Activated CD4-positive, alpha-beta T cell treated with anti-CD3 and anti-CD28 coated beads, Interleukin-2, Interleukin-6, amounts not matched to agents 100 ng/mL and 50 ng/mL, durations not matched to agents 16 hours and 8 hours (primary cell): ENCODE measurements around the gene ZNF516.

Experiments
- DNase-seq: peaks from one replicate; pipeline ENCODE4 v3.0.0-alpha.2; 2020

The ZNF516 gene

DNA sequence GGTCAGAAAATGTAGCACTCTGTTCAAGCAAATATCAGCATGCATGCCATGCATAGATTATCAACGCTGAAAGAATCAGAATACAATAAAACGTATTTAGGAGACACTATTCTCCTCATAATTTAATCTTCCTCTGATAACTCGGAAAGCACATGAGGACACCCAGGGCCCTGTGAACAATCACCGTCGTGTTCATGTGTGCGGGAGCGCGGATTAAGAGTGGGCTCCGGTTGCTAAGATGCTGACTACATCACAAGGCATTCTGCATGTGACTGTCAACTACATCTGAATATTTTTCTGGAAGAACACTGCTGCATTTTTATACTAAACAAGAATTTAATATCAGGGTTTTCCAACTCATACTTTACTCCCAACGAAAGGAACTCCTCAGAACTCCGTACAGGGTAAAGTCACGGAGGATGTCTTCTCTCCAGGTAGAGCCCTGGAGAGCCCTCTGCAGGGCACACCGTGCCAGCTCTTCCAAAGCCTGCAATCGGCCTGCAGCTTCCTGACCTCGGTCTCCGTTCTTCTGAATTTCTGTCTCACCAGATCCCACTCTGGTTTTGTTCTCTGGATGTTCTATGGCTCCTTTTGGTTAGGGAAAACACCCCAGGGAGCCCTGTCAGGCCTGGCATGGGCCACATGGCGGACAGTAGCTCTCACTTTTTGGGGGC is 59.6 kb downstream of the ZNF516 start:
- DNase-seq = no peak

DNA sequence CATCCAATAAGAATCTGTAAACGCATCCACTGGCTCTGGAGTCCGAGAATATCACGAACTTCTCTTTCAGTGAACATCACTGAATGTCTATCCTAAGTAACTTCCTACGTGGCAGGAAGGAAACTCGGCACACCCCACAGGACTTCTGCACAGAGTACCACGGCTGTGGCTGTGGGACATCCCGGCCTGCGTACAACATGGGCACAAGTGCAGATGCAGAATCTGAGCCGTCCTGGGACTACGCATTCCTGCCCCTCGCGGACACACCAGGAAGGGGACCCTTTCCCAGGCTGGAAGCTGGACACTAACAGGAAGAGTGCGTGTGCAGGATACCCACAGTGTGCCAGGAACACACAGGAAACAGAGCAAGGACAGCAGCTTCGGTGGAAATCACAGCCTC is 60.6 kb downstream of the ZNF516 start:
- DNase-seq = no peak

DNA sequence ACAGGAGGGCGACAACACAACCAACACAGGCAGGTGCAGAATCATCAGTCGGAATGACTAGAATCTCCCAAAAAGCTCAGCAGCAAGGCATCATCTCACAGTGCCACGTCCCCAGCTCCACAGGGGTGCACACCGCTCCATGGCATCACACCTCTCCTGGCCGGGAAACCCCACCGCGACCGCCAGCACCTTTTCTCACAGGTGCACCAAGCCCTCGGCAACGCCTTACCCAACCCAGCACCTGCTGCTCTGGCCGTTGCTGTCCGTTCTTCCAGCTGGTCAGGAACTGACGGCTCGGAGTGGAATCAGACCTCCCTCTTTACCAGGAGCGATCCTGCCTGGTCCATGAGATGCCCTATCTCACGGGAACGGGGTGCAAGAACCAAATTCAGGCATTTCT is 61.3 kb downstream of the ZNF516 start:
- no peak for DNase-seq

DNA sequence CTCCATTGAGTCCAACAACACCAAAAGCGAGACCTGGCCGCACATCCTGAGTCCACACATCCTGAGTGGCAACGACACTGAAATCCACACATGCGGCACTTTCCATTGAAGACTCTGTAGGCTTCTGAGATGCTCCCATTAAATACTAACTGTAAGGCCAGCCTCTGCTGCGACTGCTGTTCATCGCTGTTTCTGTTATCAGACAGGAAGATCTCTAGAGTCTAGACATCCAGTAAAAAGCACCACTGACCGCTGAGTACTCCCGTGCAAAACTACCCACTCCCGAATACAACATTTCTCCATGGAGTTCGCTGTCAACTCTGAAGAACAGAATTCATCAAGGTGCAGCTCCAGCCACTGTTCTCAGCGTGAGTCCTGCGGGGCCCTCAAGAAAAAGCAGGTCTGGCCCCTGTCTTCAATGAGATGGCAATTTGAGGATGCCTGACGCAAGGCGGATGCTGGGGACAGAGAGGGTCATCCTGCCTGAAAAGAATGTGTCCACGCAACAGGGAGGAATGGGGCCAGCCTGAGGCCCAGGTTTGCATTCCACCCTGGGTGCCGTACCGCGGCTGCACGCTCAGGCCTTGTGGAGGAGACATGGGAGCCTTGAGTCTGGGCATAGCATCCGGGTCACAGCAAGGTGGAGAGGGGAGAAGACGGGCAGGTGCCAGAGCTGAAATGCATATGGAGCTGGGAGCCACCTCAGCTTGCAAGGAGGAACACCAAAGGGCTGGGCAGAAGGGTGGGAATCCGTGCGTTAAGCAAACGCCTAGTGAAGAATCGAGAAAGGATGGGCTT is 61.9 kb downstream of the ZNF516 start:
- no peak for DNase-seq

DNA sequence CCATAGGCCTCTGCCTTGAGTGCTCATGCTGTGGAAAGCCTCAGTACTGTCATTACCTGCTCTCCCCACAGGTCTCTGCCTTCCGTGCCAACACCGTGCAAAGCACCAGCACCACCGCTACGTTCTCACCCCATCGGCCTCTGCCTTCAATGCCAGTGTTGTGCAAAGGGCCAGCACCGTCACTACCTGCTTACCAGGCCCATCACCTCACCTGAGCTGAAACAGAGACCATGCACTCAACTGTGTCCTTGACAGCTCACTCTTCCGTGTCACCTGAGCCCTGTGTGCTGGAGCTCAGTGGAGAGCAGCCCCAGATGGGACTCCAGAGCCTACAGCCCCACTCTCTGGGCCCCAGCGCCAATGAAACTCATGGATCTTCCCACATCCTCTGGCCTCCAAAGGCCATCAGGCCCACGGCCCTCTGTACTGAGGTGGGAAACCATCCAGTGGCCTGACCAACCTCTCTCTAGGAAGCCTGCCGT is 62.7 kb downstream of the ZNF516 start:
- no peak for DNase-seq

DNA sequence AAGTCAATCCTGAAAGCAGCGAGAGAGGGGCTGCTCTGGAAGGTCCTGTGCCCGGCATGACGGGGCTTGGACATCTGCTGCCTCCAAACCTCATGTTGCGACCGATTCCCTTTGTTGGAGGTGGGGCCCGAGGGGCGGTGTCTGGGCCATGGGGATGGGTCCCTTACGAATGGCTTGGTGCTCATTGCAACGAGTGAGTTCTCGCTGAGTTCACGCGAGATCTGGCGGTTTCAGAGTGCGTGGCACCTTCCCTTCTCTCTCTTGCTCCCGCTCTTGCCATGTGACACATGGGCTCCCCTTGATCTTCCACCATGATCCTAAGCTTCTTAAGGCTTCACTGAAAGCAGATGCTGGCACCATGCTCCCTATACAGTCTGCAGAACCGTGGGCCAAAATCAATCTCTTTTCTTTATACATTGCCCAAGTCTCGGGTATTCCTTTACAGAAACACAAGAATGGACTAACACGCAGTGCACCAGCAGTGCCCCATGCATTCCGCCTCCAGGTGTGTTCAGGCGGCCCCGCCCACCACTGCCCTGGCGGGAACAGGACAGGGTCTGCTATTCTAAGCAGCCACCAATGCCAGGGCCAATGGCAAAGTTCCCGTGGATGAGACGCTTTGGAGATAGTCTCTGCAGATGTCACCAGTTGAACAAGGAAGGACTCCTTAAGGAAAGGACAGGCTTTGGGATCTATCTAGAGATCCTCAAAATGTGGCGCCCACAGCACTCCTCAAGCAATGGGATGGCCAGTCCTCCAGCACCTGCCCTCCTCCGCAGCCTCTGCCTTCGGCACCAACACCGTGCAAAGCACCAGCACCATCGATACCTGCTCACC is 63.4 kb downstream of the ZNF516 start:
- no peak for DNase-seq

DNA sequence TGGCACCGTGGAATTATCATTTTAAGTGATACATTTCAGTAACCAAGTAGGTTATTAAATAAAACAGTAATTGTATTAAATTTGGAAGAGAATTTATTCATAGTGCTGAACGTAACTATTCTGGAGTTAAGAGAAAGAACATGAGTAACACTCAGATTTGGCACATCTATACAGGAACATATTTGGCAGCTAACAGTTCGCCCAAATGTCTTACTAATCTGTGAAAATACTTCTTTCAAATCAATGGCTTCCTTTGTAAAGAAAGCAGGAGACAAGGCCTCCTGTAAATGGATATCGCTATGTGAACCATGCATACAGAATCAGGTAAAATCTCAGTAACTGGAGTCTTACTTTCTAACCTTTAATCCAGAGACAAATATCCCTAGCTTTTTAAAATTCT is 64.4 kb downstream of the ZNF516 start:
- DNase-seq = no peak

DNA sequence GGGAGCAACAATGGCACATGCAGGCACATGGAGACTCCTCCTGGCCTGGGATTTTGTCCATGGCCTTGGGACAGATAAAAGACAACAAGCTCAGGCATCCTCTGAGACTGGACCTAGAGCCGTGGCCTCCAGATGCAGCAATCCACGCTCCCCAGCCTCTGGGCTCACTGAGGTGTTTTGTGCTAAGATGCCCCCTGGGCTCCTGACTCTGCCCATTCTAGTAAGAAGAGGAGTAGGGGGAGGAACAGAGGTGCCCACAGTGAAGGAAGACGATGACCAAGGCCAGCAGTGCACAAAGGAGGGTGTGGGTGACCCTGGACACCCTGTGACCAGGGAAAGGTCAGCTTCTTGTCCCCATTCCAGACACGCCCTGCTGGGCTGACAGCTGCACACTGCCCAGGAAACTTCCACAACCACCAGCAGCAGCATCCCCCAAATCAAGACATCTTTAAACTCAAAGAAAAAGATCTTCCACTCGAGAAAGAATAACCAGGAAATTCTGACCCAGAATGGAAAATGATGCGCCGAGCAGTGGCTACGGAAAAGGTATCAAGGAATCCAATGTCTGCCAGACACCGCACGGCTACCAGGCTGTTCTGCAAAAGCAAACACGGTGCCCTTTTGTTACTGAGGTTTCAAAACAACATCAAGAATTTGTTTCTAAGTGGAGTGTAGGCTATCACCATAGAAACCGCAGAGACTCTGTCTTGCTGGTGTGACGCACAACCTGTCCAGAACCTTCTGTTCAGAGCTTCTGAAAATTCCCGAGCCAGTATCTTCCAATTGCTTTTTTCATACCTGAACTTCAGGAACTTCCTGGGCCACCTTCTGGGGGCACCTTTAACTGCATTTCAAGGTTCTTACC is 65.5 kb downstream of the ZNF516 start:
- no peak for DNase-seq

DNA sequence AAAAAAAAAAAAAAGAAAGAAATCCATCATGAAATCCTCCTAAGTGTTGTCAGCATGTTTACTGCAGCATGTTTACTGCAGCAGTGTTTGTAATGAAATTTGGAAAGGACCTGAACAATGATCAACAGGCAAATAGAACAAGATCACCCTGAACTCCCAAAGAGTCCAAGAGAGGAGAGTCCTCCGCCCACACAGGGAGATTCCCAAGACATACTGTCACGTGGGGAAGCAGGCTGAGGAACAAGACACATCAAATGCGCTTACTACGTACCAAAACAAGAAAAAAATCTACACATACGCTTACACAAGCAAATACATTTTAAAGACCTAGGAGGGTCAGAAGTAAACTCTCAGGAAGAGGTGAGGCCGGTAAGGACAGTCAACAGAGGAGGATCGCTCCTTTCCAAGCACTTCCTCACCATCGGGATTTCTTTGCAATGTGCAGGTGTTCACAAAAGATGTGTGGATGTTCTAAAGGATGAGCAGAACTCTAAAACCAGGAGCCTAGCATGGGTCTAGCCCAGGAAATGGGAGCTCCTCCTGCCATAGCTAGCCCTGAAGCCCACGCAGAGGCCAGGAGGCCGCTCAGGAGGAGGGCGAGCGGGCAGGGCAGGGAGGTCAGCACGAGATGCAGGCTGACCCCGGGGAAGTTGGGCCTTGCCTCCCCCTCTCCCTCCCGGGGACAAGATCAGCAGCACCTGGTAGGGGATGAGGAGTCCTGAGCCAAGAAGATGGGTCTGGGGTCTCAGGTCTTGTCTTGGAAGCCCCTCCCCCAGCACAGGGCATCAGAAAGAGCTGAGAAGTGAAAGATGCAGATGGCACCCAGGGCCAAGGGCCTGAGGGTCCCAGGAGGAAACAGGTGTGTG is 66.4 kb downstream of the ZNF516 start:
- no peak for DNase-seq

DNA sequence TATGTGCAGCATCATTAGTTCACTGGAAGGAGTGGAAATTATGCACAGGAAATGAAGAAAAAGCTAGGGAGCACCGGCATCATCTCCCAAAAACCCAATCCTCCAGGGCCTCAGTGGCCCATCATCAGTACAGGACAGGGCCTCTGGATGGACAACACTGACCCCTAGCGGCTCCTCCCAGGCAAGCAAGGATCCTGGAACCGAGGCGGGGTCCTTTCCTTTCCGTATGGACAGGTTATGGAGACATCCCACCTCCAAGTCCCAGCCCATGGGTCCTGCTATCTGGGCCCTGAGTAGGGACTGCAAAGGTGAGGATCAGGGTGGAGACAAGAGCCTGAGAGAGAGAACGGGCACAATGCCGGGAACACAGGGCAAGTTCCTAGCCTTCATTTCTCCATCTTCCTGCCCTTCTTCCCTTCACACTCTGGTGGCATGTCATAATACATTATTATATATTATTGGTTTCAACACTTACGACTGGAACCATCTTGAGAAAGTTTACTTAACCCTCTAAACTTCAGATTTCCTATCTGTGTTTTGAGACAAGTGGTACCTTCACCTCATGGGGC is 68.2 kb downstream of the ZNF516 start:
- DNase-seq = peak; percentile 30

DNA sequence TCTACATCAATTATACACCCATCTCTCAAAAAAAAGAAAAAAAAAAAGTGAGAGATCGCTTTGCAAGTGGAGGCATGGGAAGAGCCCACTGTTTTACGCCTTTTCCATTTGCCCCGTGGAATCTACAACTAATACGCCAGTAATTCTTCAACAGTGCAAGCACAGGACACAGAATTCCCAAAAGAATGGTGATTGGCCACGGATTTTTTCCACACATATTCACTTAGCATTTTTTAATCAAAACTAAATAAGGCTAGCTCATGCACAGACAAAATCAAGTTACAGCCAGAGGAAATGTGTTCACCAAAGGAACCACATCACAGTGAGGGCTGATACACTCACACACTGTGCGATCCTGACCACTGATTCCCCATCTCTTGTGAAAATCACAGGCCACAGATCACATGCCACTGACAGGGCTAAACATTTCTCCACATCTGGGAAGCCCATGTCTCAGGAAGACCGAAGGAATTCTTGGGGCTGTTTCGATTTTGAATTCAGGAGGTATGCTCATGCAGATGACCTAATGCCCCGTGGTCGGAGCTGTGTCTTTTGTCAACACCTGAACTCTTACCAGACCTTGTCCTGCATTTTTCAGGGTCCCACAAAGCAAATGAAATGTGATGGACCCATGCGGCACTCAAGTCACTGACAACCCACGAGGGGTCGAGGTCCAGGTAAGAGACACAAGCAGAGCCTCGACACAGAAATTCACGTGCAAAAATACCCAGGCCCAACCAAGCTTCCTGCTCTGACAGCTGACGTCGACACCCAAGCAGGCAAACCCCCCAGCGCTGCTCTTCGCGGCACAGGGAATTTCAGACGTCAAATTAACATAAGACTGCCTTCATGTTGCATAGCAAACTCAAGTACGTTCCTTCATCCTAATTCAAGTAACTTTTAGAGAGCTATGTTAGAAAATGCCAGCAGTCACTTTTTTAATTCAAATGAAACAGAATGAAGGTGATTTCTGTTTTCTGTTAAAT is 69.6 kb downstream of the ZNF516 start:
- DNase-seq = no peak

DNA sequence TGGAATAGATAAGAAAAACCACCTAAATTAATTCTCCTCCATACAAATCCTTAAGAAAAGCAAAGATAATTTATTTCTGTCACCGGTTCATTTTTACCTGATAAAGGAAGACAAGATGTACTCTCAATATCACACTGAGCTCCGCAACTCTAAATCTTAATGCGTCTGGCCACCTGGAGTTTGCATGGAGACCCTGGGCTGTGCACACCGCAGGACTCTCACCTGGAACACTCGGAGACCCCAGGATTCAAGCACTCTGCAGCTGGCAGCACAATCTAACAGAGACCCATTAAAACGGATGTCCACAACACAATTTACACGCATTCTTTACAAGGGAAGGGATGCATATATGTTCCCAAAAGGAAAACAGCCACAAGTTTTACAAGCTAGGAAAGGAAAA is 72.2 kb downstream of the ZNF516 start:
- DNase-seq = no peak

DNA sequence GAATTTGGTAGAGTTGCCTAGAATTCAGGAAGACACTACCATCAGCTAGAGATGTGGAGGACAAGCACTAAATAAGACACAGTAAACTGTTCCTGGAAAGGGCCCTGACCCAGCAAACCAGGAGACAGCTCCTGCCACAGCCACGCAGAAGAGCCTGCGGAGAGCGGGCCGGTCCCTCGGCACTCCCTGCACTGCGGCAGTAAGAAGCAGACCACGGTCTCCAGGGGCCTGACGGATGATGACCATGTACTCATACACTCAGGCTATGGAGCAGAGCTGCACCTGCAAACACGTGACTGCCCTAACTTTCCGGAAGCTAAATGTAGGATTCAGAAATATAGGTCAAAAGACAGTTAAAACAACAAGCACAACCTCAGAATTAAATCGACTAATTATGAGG is 72.9 kb downstream of the ZNF516 start:
- DNase-seq = no peak

DNA sequence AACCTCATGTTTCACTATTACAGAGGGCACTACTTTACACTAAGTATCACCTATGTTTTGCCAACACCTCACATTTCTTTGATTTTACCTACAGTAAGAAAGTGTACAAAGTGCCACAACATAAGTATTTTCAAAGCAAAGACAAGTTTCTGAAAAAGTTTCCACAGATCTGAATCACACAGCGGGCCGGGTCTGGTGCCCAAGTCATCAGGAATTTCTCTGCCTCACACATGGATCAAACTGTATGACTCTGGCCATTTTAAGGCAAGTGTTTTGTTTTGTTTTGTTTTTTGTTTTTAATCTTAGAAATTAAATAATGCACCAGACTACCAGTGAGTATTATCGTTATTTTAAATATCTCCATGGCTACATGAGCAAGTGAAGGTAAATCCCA is 73.4 kb downstream of the ZNF516 start:
- no peak for DNase-seq

DNA sequence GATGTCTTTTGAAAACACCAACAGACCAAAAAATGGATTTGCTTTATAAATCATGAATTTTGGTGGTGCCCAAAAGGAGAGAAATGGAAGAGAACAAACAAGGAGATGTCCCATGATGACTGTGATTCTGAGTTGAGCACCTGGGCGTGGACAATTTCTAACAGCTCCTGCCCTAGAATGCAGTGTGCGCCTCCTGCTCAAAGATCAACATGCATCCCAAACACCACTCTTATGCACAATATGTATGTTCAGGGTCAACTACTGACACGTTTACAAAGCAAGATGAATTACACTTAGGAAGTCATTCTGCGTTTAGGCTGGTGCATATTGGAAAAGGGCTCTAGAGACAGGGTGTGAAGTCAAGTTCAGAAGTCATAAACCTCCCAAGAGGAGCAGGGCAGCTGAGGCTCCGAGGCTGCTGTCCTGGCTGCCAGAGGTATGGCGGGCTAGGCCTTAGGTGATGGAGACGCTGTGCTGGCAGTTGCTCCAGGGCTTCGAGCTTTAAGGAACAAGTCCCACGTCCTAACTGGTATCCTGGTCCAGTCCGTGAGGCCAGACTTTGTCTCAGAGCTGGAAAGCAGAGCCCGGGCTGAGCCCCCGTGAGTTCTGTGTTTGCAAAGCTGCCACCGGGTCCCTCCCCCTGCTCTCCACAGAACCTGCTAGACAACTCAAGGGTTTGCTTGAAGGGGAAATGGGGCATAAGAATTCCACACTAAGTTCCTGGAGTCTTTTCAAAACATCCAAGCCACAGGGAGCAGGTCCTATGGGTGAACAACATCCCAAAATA is 74.0 kb downstream of the ZNF516 start:
- no peak for DNase-seq

DNA sequence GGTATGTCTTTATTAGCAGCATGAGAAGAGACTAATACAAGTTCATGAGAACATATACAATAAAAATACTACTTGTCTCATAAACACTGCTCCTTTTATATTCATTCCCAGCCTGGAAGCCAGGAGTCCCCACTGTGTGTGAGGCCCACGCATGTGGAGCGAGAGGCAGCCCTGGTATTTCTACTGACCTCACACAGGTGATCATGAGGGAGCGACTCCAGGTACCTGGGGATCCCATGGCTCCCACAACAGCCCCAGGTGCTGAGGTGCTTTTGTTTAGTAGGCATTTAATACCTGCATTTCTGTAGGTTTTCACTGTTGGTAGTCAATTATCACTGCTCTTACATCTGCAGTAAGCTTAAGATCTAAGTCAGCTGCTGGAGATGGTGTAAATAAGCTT is 75.2 kb downstream of the ZNF516 start:
- no peak for DNase-seq

DNA sequence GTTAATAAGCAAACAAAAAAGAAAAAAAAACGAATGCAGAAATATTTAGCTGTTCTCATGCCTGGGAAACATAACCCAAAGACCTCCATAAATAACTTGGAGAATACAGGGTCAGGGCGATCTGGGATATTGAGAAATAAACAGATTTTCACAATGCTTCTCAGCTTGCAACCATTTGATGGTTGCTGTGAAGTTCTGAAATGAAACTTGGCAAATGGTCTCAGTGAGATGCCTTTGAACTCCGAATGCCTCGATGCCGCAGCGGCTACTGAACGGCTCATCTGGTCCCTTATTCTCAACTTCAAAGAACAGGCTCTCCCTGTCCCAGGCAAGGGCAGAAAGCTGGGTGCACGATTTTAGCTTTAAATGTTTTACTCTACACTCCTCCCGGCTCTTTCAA is 78.1 kb downstream of the ZNF516 start:
- no peak for DNase-seq

DNA sequence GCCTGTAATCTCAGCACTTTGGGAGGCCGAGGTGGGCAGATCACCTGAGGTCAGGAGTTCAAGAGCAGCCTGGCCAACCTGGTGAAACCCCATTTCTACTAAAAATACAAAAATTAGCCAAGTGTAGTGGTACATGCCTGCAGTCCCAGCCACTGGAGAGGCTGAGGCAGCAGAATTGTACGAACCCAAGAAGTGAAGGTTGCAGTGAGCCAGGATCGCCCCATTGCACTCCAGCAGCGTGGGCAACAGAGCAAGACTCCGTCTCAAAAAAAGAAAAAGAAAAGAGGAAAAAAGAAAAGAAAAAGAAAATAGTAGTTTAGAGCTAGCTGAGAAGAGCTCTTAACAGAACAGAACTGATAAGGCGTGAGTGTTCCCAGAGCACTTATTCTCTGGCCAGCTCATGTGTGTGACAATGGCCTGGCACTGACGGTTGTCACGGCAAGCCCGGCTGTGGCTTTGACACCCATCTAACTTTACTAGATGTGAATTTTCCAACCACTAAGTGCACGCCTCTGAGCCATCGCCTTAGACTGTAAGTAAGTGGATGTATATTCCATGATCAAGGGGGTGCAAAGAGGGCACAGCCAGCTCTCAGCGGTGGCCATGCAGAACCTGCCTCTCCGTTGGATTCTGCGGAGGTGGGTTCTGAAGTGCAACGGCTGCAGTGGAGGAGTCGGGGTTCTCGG is 80.0 kb downstream of the ZNF516 start:
- DNase-seq = no peak
